Measurements from ENCODE around the gene GALE.
A peak's percentile ranks its signal among the peaks of the same experiment; 100 is the strongest.

The GALE gene

DNA sequence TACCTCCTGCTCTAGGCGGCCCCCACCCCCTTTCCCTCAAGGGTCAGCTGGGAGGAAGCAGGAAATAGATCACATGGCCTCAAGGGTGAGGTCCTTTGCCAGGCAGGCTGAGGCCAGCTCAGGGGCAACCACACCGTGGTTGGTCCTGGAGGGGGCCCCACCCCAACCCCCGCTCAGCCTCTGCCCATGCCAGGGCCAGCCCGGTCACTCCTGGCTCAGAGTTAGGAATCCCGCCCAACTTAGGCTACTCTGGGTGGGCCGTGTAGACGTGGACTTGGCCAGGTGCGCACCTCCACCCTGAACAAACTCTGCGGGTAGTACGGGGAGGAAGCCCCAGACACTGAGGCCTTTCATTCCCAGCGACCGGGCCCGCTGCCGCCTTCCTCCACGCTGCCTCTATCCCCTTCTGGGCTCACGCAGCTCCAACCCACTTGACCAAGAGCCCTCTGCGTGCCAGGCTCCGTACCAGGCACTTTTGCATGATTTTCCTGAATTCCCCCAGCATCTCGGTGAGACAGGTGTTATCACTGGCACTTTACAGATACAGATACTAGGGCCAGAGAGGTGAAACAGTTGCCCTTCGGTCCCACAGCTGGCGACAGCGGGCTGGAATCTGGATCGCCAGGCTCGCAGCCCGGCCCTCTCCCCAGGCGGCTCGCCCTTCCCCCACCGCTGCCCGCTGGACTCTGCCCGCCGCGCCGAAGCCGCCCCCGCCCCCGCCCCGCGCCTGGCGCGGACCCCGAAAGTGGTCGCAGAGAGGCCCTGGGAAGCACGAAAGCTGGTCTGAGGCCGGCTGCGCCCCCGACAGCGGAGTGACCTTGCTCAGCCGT lies 769 bp downstream of the GALE start:
- Histone ChIP-seq H3K27ac (ENCODE audit: low read length) (peak overlapping the region; percentile 7), H3K27me3 (ENCODE audit: low read depth, low read length) (no peaks in the 10 kb centered on the region), H3K9ac (ENCODE audit: low read length) (peak overlapping the region; percentile 72), H3K4me3 (ENCODE audit: low read length) (peak overlapping the region; percentile 96), H3K4me1 (ENCODE audit: low read length) (peaks cover 8% of the 10 kb centered on the region), H3K79me2 (ENCODE audit: low read length) (peaks cover 7% of the 10 kb centered on the region; the same call in 1 of the 2 replicates), H3K36me3 (replicated peaks; ENCODE audit: low read depth, low read length) (no peaks in the 10 kb centered on the region), H3K9me3 (ENCODE audit: insufficient read depth, low read length) (no peaks in the 10 kb centered on the region), H3K4me2 (ENCODE audit: low read length) (peak overlapping the region; percentile 90), H4K20me1 (ENCODE audit: insufficient read depth, low read length) (no peaks in the 10 kb centered on the region), H2AFZ (ENCODE audit: low read depth, low read length) (no peak overlapping the region)
- TF ChIP-seq EZH2phosphoT487 (IDR thresholded peaks at IDR 0.05; ENCODE audit: low read depth): no peak

DNA sequence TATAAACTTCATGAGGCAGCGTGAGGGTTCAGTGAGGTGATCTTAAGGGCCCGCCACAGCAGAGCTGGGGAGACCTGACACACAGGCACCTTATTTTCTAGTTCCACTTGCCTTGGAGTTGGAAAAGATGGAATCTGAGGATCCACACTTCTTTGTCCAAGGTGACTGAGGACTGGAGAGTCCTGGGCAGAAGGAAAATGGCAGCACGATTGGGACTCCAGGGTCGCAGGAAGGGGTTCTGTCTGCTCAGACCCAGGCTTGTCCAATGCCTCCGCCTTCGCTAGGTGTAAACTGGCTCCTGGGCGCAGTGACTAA lies 1.3 kb downstream of the GALE start:
- Histone ChIP-seq H3K27me3 (ENCODE audit: low read depth, low read length) (no peaks in the 10 kb centered on the region), H3K27ac (ENCODE audit: low read length) (no peak overlapping the region), H3K36me3 (replicated peaks; ENCODE audit: low read depth, low read length) (no peaks in the 10 kb centered on the region), H3K4me2 (ENCODE audit: low read length) (peak overlapping the region; percentile 90), H2AFZ (ENCODE audit: low read depth, low read length) (no peak overlapping the region), H3K4me3 (ENCODE audit: low read length) (peak overlapping the region; percentile 96), H4K20me1 (ENCODE audit: insufficient read depth, low read length) (no peaks in the 10 kb centered on the region), H3K9me3 (ENCODE audit: insufficient read depth, low read length) (no peaks in the 10 kb centered on the region), H3K9ac (ENCODE audit: low read length) (no peak overlapping the region), H3K79me2 (ENCODE audit: low read length) (peaks cover 7% of the 10 kb centered on the region; the same call in 1 of the 2 replicates), H3K4me1 (ENCODE audit: low read length) (peaks cover 8% of the 10 kb centered on the region)
- TF ChIP-seq, protein P1, sequence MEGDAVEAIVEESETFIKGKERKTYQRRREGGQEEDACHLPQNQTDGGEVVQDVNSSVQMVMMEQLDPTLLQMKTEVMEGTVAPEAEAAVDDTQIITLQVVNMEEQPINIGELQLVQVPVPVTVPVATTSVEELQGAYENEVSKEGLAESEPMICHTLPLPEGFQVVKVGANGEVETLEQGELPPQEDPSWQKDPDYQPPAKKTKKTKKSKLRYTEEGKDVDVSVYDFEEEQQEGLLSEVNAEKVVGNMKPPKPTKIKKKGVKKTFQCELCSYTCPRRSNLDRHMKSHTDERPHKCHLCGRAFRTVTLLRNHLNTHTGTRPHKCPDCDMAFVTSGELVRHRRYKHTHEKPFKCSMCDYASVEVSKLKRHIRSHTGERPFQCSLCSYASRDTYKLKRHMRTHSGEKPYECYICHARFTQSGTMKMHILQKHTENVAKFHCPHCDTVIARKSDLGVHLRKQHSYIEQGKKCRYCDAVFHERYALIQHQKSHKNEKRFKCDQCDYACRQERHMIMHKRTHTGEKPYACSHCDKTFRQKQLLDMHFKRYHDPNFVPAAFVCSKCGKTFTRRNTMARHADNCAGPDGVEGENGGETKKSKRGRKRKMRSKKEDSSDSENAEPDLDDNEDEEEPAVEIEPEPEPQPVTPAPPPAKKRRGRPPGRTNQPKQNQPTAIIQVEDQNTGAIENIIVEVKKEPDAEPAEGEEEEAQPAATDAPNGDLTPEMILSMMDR (IDR thresholded peaks at IDR 0.05; ENCODE audit: low read depth, low read length): no peak
- no peak for TF ChIP-seq EZH2phosphoT487 (IDR thresholded peaks at IDR 0.05; ENCODE audit: low read depth)

DNA sequence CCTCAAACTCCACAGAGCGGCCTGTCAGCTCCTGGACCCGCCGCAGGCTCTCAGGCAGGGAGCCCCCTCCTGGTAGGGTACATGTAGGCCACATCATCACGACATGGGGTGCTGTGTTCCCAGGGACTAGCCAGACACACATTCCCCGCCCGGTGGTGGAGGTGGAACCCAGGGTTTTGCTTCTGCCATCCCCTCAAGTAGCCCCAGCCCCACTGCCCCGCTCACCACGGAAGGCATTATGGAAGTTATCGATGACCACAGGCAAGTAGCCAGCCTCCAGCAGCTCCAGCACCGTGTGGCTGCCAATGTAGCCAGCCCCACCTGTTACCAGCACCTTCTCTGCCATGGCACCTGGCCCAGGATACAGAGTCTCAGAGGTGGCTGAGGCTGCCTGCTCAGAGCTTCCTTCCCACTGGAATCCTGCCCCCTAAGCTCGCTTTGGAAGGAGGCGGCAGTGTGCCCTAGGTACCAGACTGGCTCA lies 1.9 kb downstream of the GALE start:
- TF ChIP-seq, protein P1 (IDR thresholded peaks at IDR 0.05; ENCODE audit: low read depth, low read length): no peak
- TF ChIP-seq EZH2phosphoT487 (IDR thresholded peaks at IDR 0.05; ENCODE audit: low read depth): no peak
- Histone ChIP-seq H3K4me2 (ENCODE audit: low read length) (no peak overlapping the region), H3K4me3 (ENCODE audit: low read length) (no peak overlapping the region), H3K79me2 (ENCODE audit: low read length) (peaks cover 7% of the 10 kb centered on the region; the same call in 1 of the 2 replicates), H4K20me1 (ENCODE audit: insufficient read depth, low read length) (no peaks in the 10 kb centered on the region), H3K27ac (ENCODE audit: low read length) (no peak overlapping the region), H3K36me3 (replicated peaks; ENCODE audit: low read depth, low read length) (no peaks in the 10 kb centered on the region), H3K9ac (ENCODE audit: low read length) (no peak overlapping the region), H3K4me1 (ENCODE audit: low read length) (peaks cover 8% of the 10 kb centered on the region), H3K9me3 (ENCODE audit: insufficient read depth, low read length) (no peaks in the 10 kb centered on the region), H3K27me3 (ENCODE audit: low read depth, low read length) (no peaks in the 10 kb centered on the region), H2AFZ (ENCODE audit: low read depth, low read length) (no peak overlapping the region)

DNA sequence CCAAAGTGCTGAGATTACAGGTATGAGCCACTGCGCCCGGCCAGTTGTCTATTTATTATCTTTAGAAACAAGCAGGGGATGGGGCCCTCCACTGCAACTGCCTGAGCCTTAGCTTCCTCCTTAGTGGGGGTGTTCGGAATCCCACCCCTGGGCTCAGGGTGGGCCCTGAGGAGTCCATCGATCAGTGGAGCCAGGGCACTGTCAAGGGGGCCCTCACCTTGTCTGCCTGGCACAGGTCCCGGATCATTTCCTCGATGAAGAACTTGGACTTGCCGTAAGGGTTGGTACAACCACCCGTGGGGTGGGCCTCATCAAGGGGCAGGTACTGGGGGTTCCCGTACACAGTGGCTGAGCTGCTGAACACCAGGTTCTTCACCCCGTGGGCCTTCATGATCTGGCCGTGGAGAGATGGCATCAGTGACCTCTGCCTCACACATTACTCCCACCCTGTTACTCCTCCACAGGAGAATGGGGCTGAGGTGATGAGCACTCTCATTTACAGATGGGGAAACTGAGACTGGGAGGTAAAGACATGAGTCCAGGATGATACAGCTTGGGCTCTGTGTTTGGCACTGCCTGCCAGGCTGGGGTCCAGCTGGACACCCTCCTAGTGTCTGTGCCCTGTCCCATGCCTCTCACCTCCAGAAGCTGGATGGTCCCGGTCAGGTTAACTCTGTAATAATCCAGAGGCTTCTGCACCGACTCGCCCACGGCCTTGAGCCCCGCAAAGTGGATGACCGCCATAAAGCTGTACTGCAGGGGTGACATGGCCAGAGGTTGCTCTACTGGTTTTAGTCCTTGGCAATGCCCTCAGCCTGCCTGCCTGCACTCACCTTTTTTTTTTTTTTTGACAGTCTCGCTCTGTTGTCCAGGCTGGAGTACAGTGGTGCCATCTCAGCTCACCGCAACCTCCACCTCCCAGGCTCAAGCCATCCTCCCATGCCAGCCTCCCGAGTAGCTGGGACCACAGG lies 2.8 kb downstream of the GALE start:
- Histone ChIP-seq H3K36me3 (replicated peaks; ENCODE audit: low read depth, low read length) (no peaks in the 10 kb centered on the region), H3K79me2 (ENCODE audit: low read length) (peaks cover 13% of the 10 kb centered on the region; the same call in 1 of the 2 replicates), H3K4me2 (ENCODE audit: low read length) (no peak overlapping the region), H3K27me3 (ENCODE audit: low read depth, low read length) (no peaks in the 10 kb centered on the region), H3K9ac (ENCODE audit: low read length) (no peak overlapping the region), H3K27ac (ENCODE audit: low read length) (no peak overlapping the region), H3K4me1 (ENCODE audit: low read length) (peaks cover 8% of the 10 kb centered on the region), H4K20me1 (ENCODE audit: insufficient read depth, low read length) (no peaks in the 10 kb centered on the region), H3K9me3 (ENCODE audit: insufficient read depth, low read length) (no peaks in the 10 kb centered on the region), H3K4me3 (ENCODE audit: low read length) (no peak overlapping the region), H2AFZ (ENCODE audit: low read depth, low read length) (no peak overlapping the region)
- TF ChIP-seq, protein P1 (IDR thresholded peaks at IDR 0.05; ENCODE audit: low read depth, low read length): no peak
- no peak for TF ChIP-seq EZH2phosphoT487 (IDR thresholded peaks at IDR 0.05; ENCODE audit: low read depth)

All from OCI-LY3 (cell line).